Ovary (tissue), 3 donors: ENCODE results near the gene OR10A6.

ENCODE experiments used
- CTCF ChIP-seq, 3 donors: fragments of 450-650 bp in 2 of 3; fragments of 200-600 bp in 1 of 3; IDR thresholded peaks; one replicate each; pipeline versions ENCODE4 v1.5.1 to v1.8.0; 2016 to 2022; ENCODE audit warnings: antibody characterized with exemption in 3 of 3, mild to moderate bottlenecking in 1 of 3
- EP300 ChIP-seq: sonication (generic); formaldehyde crosslinking; IDR thresholded peaks from one replicate; pipeline ENCODE4 v1.6.1; 2017; ENCODE audit warnings: antibody characterized with exemption
- POLR2A ChIP-seq: fragments of 450-650 bp; IDR thresholded peaks from one replicate; pipeline ENCODE4 v1.6.1; 2017; ENCODE audit warnings: antibody characterized with exemption, mild to moderate bottlenecking, moderate library complexity
- donor health status: DM: no; HTN: no; CAD: no.

GRCh38 chr11:7924536-7924935, 6.5 kb downstream of the OR10A6 start:
- TF ChIP-seq CTCF (IDR thresholded peaks at IDR 0.05) (no peak), POLR2A (no peak), EP300 (no peak)
